HepG2 (cell line): ENCODE data around the gene LDB3. TPM values are rescaled to one million over a fixed set of nuclear protein-coding genes. Genes with fewer than 3 reads are reported as not detected.
A peak's percentile ranks its signal among the peaks of the same experiment; 100 is the strongest.

Experiments
- EP300 ChIP-seq, 3 experiments: sonication (generic) in 1 of 3; formaldehyde crosslinking in 1 of 3; IDR thresholded peaks; 2 replicates each; pipeline versions ENCODE4 v1.5.1 to v1.6.1; 2011 to 2020; ENCODE audit warnings: low read depth in 2 of 3, low read length in 2 of 3, borderline replicate concordance in 1 of 3, improper control_type of control experiment in 1 of 3, mild to moderate bottlenecking in 1 of 3, missing genetic modification reagents in 1 of 3, moderate library complexity in 1 of 3
- FOXO1 ChIP-seq: sonication (generic); formaldehyde crosslinking; IDR thresholded peaks from 2 replicates; pipeline ENCODE4 v1.4.0; 2020; ENCODE audit warnings: missing genetic modification reagents
- IKZF5 ChIP-seq: IDR thresholded peaks from 2 replicates; pipeline ENCODE4 v1.6.1; 2018; ENCODE audit warnings: missing genetic modification reagents, mild to moderate bottlenecking, missing compliant biosample characterization
- ISL2 ChIP-seq: sonication (generic); formaldehyde crosslinking; IDR thresholded peaks from 2 replicates; pipeline ENCODE4 v1.5.0; 2020; ENCODE audit warnings: missing genetic modification reagents
- KLF9 ChIP-seq: IDR thresholded peaks from 2 replicates; pipeline ENCODE4 v1.6.1; 2016; ENCODE audit warnings: low read depth
- MTA1 ChIP-seq: sonication (generic); formaldehyde crosslinking; IDR thresholded peaks from 2 replicates; pipeline ENCODE4 v1.4.0; 2020; ENCODE audit warnings: missing genetic modification reagents, mild to moderate bottlenecking, borderline replicate concordance
- NR2F6 ChIP-seq, 2 experiments: IDR thresholded peaks; 2 replicates each; pipeline ENCODE4 v1.6.1; 2016; ENCODE audit warnings: antibody characterized with exemption in 1 of 2, mild to moderate bottlenecking in 1 of 2
- PATZ1 ChIP-seq: sonication (generic); formaldehyde crosslinking; IDR thresholded peaks from 2 replicates; pipeline ENCODE4 v1.4.0; 2020; ENCODE audit warnings: missing genetic modification reagents
- RFXANK ChIP-seq: IDR thresholded peaks from 2 replicates; pipeline ENCODE4 v1.6.1; 2016
- SRF ChIP-seq: IDR thresholded peaks from 2 replicates; pipeline ENCODE4 v1.6.1; 2011; ENCODE audit warnings: mild to moderate bottlenecking, low read depth, low read length, moderate library complexity
- ZNF260 ChIP-seq: sonication (generic); formaldehyde crosslinking; IDR thresholded peaks from 2 replicates; pipeline ENCODE4 v1.4.0; 2020; ENCODE audit warnings: missing genetic modification reagents, low read depth, mild to moderate bottlenecking, borderline replicate concordance
- ZNF619 ChIP-seq: sonication (generic); formaldehyde crosslinking; IDR thresholded peaks from 2 replicates; pipeline ENCODE4 v1.4.0; 2020; ENCODE audit warnings: mild to moderate bottlenecking, missing genetic modification reagents
- ZNF761 ChIP-seq: sonication (generic); formaldehyde crosslinking; conservative IDR thresholded peaks from 2 replicates; pipeline ENCODE4 v1.4.0; 2020; ENCODE audit warnings: mild to moderate bottlenecking, missing genetic modification reagents
- ZNF766 ChIP-seq: sonication (generic); formaldehyde crosslinking; IDR thresholded peaks from 2 replicates; pipeline ENCODE4 v1.5.0; 2020; ENCODE audit warnings: missing genetic modification reagents, borderline replicate concordance
- ZNF782 ChIP-seq: sonication (generic); formaldehyde crosslinking; IDR thresholded peaks from 2 replicates; pipeline ENCODE4 v1.4.0; 2020; ENCODE audit warnings: missing genetic modification reagents, mild to moderate bottlenecking, borderline replicate concordance
- ZNF816 ChIP-seq: sonication (generic); formaldehyde crosslinking; IDR thresholded peaks from 2 replicates; pipeline ENCODE4 v1.8.0; 2022; ENCODE audit warnings: missing genetic modification reagents, mild to moderate bottlenecking, borderline replicate concordance
- ZSCAN25 ChIP-seq: sonication (generic); formaldehyde crosslinking; IDR thresholded peaks from 2 replicates; pipeline ENCODE4 v1.8.0; 2022; ENCODE audit warnings: mild to moderate bottlenecking, missing genetic modification reagents
- ZSCAN9 ChIP-seq: IDR thresholded peaks from 2 replicates; pipeline ENCODE4 v1.6.1; 2016; ENCODE audit warnings: borderline replicate concordance
- polyA plus RNA-seq, 8 experiments: library from polyadenylated mRNA; depleted of rRNA in 3 of 8; stranded (reverse) in 7 of 8; unstranded in 1 of 8; fragments of >200 nt; fragmentation: Illumina TruSeq in 4 of 8; extraction: Trizol in 4 of 8; gene quantifications; 2 replicates each; pipeline versions ENCODE4 v1.2.1 to v1.2.3, GENCODE V29; 2011 to 2016; ENCODE audit warnings: low read depth in 4 of 8, missing spikeins in 1 of 8, mixed read lengths in 1 of 8; ENCODE audit not compliant: insufficient read depth in 1 of 8
- total RNA-seq, 5 experiments: library from RNA; depleted of rRNA; stranded (reverse); fragments of >200 nt; fragmentation: Illumina TruSeq; extraction: Trizol; gene quantifications; 2 replicates each; pipeline ENCODE4 v1.2.3, GENCODE V29; 2016; ENCODE audit warnings: low read depth in 1 of 5
- TF ChIP-seq, protein P1 (sequence below): sonication (generic); formaldehyde crosslinking; IDR thresholded peaks from 2 replicates; pipeline ENCODE4 v1.4.0; 2020; ENCODE audit warnings: missing genetic modification reagents
- TF ChIP-seq, protein P2 (sequence below): sonication (generic); formaldehyde crosslinking; IDR thresholded peaks from 2 replicates; pipeline ENCODE4 v1.8.1; 2023; ENCODE audit warnings: mild to moderate bottlenecking, missing genetic modification reagents
- TF ChIP-seq, protein P3 (sequence below): sonication (generic); formaldehyde crosslinking; IDR thresholded peaks from 2 replicates; pipeline ENCODE4 v1.4.0; 2020; ENCODE audit warnings: mild to moderate bottlenecking, low read depth, missing genetic modification reagents

Gene LDB3
- total and polyA plus RNA-seq, 2 of the 13 experiments (the other 11 are each of a cell fraction or from before 2014, with no cell fraction given) = not detected

GRCh38 chr10:86757113-86757972 is 89.0 kb downstream of the LDB3 start (continued):
- TF ChIP-seq IKZF5 (no peak), ZSCAN9 (CRISPR knock-in tag) (no peak), ZNF782 (CRISPR knock-in tag) (peak; percentile 68; the same call in 1 of the 2 replicates), PATZ1 (CRISPR knock-in tag) (peak; percentile 52), ZNF766 (CRISPR knock-in tag) (no peak), ZNF260 (CRISPR knock-in tag) (no peak), ZNF816 (CRISPR knock-in tag) (no peak), KLF9 (CRISPR knock-in tag) (no peak), EP300 (IDR thresholded peaks at IDR 0.05; ENCODE audit: low read depth in 2 of 2, low read length in 2 of 2) (no peak), EP300 (CRISPR knock-in tag; IDR thresholded peaks at IDR 0.05; ENCODE audit: borderline replicate concordance) (no peak), ZNF619 (CRISPR knock-in tag) (no peak), ISL2 (CRISPR knock-in tag) (0 out of 2 replicates have a peak, but pooled peaks have one; percentile 13), RFXANK (CRISPR knock-in tag) (no peak), ZNF761 (CRISPR knock-in tag) (0 out of 2 replicates have a peak, but pooled peaks have one; percentile 27), SRF (no peak), ZSCAN25 (CRISPR knock-in tag) (no peak), FOXO1 (CRISPR knock-in tag) (no peak), NR2F6 (IDR thresholded peaks at IDR 0.05) (no peak), NR2F6 (CRISPR knock-in tag; IDR thresholded peaks at IDR 0.05) (no peak), MTA1 (CRISPR knock-in tag) (0 out of 2 replicates have a peak, but pooled peaks have one; percentile 31)
- TF ChIP-seq, protein P1, sequence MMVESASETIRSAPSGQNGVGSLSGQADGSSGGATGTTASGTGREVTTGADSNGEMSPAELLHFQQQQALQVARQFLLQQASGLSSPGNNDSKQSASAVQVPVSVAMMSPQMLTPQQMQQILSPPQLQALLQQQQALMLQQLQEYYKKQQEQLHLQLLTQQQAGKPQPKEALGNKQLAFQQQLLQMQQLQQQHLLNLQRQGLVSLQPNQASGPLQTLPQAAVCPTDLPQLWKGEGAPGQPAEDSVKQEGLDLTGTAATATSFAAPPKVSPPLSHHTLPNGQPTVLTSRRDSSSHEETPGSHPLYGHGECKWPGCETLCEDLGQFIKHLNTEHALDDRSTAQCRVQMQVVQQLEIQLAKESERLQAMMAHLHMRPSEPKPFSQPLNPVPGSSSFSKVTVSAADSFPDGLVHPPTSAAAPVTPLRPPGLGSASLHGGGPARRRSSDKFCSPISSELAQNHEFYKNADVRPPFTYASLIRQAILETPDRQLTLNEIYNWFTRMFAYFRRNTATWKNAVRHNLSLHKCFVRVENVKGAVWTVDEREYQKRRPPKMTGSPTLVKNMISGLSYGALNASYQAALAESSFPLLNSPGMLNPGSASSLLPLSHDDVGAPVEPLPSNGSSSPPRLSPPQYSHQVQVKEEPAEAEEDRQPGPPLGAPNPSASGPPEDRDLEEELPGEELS (CRISPR knock-in tag) = no peak
- TF ChIP-seq, protein P2, sequence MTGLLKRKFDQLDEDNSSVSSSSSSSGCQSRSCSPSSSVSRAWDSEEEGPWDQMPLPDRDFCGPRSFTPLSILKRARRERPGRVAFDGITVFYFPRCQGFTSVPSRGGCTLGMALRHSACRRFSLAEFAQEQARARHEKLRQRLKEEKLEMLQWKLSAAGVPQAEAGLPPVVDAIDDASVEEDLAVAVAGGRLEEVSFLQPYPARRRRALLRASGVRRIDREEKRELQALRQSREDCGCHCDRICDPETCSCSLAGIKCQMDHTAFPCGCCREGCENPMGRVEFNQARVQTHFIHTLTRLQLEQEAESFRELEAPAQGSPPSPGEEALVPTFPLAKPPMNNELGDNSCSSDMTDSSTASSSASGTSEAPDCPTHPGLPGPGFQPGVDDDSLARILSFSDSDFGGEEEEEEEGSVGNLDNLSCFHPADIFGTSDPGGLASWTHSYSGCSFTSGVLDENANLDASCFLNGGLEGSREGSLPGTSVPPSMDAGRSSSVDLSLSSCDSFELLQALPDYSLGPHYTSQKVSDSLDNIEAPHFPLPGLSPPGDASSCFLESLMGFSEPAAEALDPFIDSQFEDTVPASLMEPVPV (CRISPR knock-in tag) = no peak
- TF ChIP-seq, protein P3, sequence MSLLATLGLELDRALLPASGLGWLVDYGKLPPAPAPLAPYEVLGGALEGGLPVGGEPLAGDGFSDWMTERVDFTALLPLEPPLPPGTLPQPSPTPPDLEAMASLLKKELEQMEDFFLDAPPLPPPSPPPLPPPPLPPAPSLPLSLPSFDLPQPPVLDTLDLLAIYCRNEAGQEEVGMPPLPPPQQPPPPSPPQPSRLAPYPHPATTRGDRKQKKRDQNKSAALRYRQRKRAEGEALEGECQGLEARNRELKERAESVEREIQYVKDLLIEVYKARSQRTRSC = no peak
